ENCODE data around the gene MAP3K21. TPM values are rescaled to one million over a fixed set of nuclear protein-coding genes. Genes with fewer than 3 reads are reported as not detected.

Gene MAP3K21
- total and polyA plus RNA-seq, 9 of the 15 experiments (the other 6 are each of a cell fraction or from before 2014, with no cell fraction given), result 0.23 to 0.86 (median 0.49) TPM

DNA sequence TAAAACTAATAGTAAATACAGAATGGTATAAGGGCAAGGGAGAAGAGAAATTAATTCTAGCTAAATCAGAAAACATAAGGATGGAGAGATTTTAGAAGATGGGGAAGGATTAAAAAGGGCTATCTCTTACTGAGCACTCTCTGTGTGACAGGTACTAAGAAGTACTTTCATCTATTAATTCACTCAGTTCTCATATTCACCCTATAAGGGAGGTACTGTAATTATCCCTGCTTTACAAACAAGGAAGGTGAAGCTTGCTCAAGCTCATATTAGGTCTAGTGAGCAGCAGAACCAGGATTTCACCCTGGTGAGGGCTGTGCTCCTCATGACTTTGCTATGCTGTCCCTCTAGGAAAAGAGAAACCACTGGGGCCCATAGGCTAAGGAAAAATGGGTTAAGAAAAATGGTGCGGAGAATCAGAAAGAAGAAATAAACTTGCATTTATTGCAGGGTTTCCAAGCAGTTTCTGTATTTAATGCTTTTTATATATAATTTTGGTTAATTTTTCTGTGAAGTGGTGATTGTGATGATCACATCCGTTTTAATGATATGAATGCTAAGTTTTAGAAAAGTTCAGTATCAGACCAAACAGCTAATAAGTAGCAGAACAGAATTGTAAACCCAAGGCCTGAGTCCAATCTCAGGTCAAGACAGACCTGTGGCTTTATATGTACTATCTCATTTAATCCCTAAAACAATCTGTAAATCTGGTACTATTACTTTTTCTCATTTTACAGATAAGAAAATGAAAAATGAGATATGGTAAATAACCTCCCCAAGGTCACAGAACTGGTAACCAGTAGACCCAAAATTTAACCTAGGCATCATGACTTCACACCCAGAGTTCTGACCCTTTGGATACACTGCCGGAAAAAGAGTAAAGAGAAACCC, 33.7 kb upstream of the MAP3K21 start:
- Histone ChIP-seq H3K27me3 (ENCODE audit: control insufficient read depth in 2 of 2, insufficient read depth in 2 of 2, low read length in 2 of 2) (peaks cover 5 to 11% of the 10 kb centered on the region in 2 experiments; a peak in 3 of 5 replicates), H3K4me1 (replicated peaks in 1 of 2; ENCODE audit: control insufficient read depth in 2 of 2, insufficient read depth in 2 of 2, low read length in 2 of 2) (peaks cover 0 to 6% of the 10 kb centered on the region in 2 experiments; a peak in 1 of 5 replicates), H3K9me1 (ENCODE audit: control insufficient read depth, insufficient read depth, low read length) (no peaks in the 10 kb centered on the region), H3K9me3 (replicated peaks; ENCODE audit: control insufficient read depth, insufficient read depth, low read depth, low read length) (no peaks in the 10 kb centered on the region), H3K4me2 (ENCODE audit: insufficient read depth, low read length) (no peak overlapping the region), H3K9ac (ENCODE audit: insufficient read depth in 1 of 2, low read depth in 2 of 2, low read length in 2 of 2) (no peak overlapping the region), H3K79me2 (ENCODE audit: control insufficient read depth, insufficient read depth, low read length) (no peaks in the 10 kb centered on the region), H3K36me3 (ENCODE audit: control insufficient read depth, insufficient read depth, low read length) (no peaks in the 10 kb centered on the region), H3K4me3 (no peak overlapping the region), H2AFZ (ENCODE audit: low read depth, low read length) (no peak overlapping the region), H3K27ac (ENCODE audit: extremely low read depth, low read depth, low read length) (no peak overlapping the region), H4K20me1 (replicated peaks; ENCODE audit: control insufficient read depth, insufficient read depth, low read length) (no peaks in the 10 kb centered on the region)
- ChIA-PET CTCF (ENCODE audit: low intra/inter-chr PET ratio) (no interaction called here), POLR2A (no interaction called here)
- DNase-seq (ENCODE audit: extremely low read depth in 1 of 4, low spot score in 3 of 4), result no peak
- no peak for ATAC-seq
- 1% methylated on average over 3 of the region's 3 CpGs for WGBS (ENCODE audit: insufficient coverage, low coverage, missing lambda C conversion rate)
- in situ Hi-C loops (cut with MboI) (no loop called here), intact Hi-C loops (cut with micrococcal nuclease) (no loop called here)
- FAIRE-seq, result no peak
- TF ChIP-seq RBM25 (IDR thresholded peaks at IDR 0.05; ENCODE audit: low read depth, low read length, severe bottlenecking) (peak; percentile 26), SMAD2 (IDR thresholded peaks at IDR 0.05; ENCODE audit: low read depth, low read length) (no peak)
- BruUV-seq (replicated peaks), result no TSS peak

DNA sequence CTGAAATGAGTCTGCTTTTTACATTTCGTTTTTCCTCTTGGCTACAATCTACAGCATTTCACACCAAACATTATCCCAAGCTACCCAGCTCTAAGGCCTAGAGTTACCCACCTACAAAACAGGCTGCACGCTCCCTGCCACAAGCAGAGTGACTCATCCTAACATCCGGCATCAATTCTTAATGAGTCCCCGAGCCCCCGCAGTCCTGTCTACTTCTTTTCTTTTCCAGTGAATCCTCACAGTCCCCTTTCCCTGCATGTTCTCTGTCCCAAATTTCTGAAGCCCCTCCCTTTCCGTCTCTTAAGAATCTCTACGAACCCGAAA, 32.6 kb upstream of the MAP3K21 start:
- 0 out of 2 replicates have a peak overlapping the region, but pooled peaks have one; percentile 41 for H3K4me2 ChIP-seq (ENCODE audit: insufficient read depth, low read length)
- POLR2A ChIA-PET, result no interaction called here
- no peak overlapping the region for H3K27ac ChIP-seq (ENCODE audit: extremely low read depth, low read depth, low read length)
- DNase-seq (ENCODE audit: extremely low read depth in 1 of 4, low spot score in 3 of 4), result peak in 2 of 4 experiments; percentile 16 to 18
- no peak overlapping the region for H3K4me3 ChIP-seq
- CTCF ChIA-PET (ENCODE audit: low intra/inter-chr PET ratio), result no interaction called here
- H3K27me3 ChIP-seq (ENCODE audit: control insufficient read depth in 2 of 2, insufficient read depth in 2 of 2, low read length in 2 of 2), result peaks cover 3 to 11% of the 10 kb centered on the region in 2 experiments; a peak in 3 of 5 replicates
- H3K79me2 ChIP-seq (ENCODE audit: control insufficient read depth, insufficient read depth, low read length), result no peaks in the 10 kb centered on the region
- no peak overlapping the region for H2AFZ ChIP-seq (ENCODE audit: low read depth, low read length)
- peak; percentile 68 for ATAC-seq
- intact Hi-C loops (cut with micrococcal nuclease) (no loop called here), in situ Hi-C loops (cut with MboI) (no loop called here)
- H3K9ac ChIP-seq (ENCODE audit: insufficient read depth in 1 of 2, low read depth in 2 of 2, low read length in 2 of 2), result no peak overlapping the region
- H3K36me3 ChIP-seq (ENCODE audit: control insufficient read depth, insufficient read depth, low read length), result no peaks in the 10 kb centered on the region
- WGBS (ENCODE audit: insufficient coverage, low coverage, missing lambda C conversion rate), result 3% methylated on average over 8 of the region's 8 CpGs
- no TSS peak for BruUV-seq (replicated peaks)
- no peaks in the 10 kb centered on the region for H3K9me3 ChIP-seq (replicated peaks; ENCODE audit: control insufficient read depth, insufficient read depth, low read depth, low read length)
- H3K4me1 ChIP-seq (replicated peaks in 1 of 2; ENCODE audit: control insufficient read depth in 2 of 2, insufficient read depth in 2 of 2, low read length in 2 of 2), result peaks cover 0 to 6% of the 10 kb centered on the region in 2 experiments; a peak in 1 of 5 replicates
- FAIRE-seq, result no peak
- no peaks in the 10 kb centered on the region for H4K20me1 ChIP-seq (replicated peaks; ENCODE audit: control insufficient read depth, insufficient read depth, low read length)
- no peaks in the 10 kb centered on the region for H3K9me1 ChIP-seq (ENCODE audit: control insufficient read depth, insufficient read depth, low read length)
- 0 out of 2 replicates have a peak, but pooled peaks have one; percentile 33 for TF ChIP-seq DPF2 (IDR thresholded peaks at IDR 0.05)
- TF ChIP-seq, protein P1, sequence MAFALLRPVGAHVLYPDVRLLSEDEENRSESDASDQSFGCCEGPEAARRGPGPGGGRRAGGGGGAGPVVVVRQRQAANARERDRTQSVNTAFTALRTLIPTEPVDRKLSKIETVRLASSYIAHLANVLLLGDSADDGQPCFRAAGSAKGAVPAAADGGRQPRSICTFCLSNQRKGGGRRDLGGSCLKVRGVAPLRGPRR (CRISPR knock-in tag; IDR thresholded peaks at IDR 0.05), result no peak
- peak; percentile 41; the same call in 1 of the 2 replicates for TF ChIP-seq FOSL1 (tag; conservative IDR thresholded peaks at IDR 0.05)
- TF ChIP-seq KDM2B (CRISPR knock-in tag; IDR thresholded peaks at IDR 0.05), result no peak
- no peak for TF ChIP-seq PPARD (CRISPR knock-in tag; IDR thresholded peaks at IDR 0.05)
- TF ChIP-seq, protein P2, sequence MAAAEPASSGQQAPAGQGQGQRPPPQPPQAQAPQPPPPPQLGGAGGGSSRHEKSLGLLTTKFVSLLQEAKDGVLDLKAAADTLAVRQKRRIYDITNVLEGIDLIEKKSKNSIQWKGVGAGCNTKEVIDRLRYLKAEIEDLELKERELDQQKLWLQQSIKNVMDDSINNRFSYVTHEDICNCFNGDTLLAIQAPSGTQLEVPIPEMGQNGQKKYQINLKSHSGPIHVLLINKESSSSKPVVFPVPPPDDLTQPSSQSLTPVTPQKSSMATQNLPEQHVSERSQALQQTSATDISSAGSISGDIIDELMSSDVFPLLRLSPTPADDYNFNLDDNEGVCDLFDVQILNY (CRISPR knock-in tag; IDR thresholded peaks at IDR 0.05), result no peak
- TF ChIP-seq, protein P3, sequence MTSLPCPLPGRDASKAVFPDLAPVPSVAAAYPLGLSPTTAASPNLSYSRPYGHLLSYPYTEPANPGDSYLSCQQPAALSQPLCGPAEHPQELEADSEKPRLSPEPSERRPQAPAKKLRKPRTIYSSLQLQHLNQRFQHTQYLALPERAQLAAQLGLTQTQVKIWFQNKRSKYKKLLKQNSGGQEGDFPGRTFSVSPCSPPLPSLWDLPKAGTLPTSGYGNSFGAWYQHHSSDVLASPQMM (CRISPR knock-in tag; IDR thresholded peaks at IDR 0.05), result no peak
- TF ChIP-seq, protein P4, sequence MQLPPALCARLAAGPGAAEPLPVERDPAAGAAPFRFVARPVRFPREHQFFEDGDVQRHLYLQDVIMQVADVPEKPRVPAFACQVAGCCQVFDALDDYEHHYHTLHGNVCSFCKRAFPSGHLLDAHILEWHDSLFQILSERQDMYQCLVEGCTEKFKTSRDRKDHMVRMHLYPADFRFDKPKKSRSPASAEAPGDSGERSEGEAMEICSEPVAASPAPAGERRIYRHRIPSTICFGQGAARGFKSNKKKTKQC (CRISPR knock-in tag; IDR thresholded peaks at IDR 0.05), result no peak
- TF ChIP-seq, protein P5, sequence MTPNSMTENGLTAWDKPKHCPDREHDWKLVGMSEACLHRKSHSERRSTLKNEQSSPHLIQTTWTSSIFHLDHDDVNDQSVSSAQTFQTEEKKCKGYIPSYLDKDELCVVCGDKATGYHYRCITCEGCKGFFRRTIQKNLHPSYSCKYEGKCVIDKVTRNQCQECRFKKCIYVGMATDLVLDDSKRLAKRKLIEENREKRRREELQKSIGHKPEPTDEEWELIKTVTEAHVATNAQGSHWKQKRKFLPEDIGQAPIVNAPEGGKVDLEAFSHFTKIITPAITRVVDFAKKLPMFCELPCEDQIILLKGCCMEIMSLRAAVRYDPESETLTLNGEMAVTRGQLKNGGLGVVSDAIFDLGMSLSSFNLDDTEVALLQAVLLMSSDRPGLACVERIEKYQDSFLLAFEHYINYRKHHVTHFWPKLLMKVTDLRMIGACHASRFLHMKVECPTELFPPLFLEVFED (CRISPR knock-in tag; conservative IDR thresholded peaks at IDR 0.05), result 0 out of 2 replicates have a peak, but pooled peaks have one; percentile 17
